ENCODE measurements around the gene NLN.
"Not testable (repeated sequence)": the region's sequence is repeated elsewhere in the genome, so short reads cannot be mapped to it uniquely, and the experiment has no call there.

The NLN gene

DNA sequence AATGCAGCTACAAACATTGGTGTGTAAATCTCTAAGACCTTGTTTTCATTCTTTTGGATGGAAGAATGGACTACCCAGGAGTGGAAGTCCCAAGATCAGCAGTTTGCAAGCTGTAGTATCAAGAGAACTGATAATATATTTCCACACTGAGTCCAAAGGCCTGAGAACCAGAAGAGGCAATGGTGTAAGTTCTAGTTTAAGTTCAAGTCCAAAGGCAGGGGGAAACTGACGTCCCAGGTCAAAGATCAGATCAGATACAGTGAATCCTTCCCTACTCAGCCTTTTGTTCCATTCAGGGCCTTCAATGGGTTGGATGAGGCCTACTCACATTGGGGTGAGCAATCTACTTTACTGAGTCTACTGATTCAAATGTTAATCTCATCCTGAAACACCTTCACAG is 124.1 kb downstream of the NLN start:
- no peak for TF ChIP-seq CTCF (IDR thresholded peaks at IDR 0.05; ENCODE audit: low read depth, low read length)
- no peak overlapping the region for H3K4me3 ChIP-seq (ENCODE audit: low read depth, low read length)
- no peak for DNase-seq (ENCODE audit: low read depth, low spot score)
- in situ Hi-C loops (cut with HindIII; ENCODE audit: low sequenced_read_pairs): no loop called here

- DNase-seq (ENCODE audit: low read depth, low spot score); in situ Hi-C loops (cut with HindIII; ENCODE audit: low sequenced_read_pairs); H3K4me3 ChIP-seq (ENCODE audit: low read depth, low read length): not testable (repeated sequence)
These were observed 125.0 kb downstream of the NLN start for GRCh38 chr5:65847019-65847418.

GRCh38 chr5:65849918-65850317 is 127.9 kb downstream of the NLN start:
- in situ Hi-C loops (cut with HindIII; ENCODE audit: low sequenced_read_pairs); DNase-seq (ENCODE audit: low read depth, low spot score); H3K4me3 ChIP-seq (ENCODE audit: low read depth, low read length): not testable (repeated sequence)

GRCh38 chr5:65854925-65855324 is 132.9 kb downstream of the NLN start:
- no peak overlapping the region for H3K4me3 ChIP-seq (ENCODE audit: low read depth, low read length)
- in situ Hi-C loops (cut with HindIII; ENCODE audit: low sequenced_read_pairs): no loop called here
- DNase-seq (ENCODE audit: low read depth, low spot score): no peak
- no peak for TF ChIP-seq CTCF (IDR thresholded peaks at IDR 0.05; ENCODE audit: low read depth, low read length)

DNA sequence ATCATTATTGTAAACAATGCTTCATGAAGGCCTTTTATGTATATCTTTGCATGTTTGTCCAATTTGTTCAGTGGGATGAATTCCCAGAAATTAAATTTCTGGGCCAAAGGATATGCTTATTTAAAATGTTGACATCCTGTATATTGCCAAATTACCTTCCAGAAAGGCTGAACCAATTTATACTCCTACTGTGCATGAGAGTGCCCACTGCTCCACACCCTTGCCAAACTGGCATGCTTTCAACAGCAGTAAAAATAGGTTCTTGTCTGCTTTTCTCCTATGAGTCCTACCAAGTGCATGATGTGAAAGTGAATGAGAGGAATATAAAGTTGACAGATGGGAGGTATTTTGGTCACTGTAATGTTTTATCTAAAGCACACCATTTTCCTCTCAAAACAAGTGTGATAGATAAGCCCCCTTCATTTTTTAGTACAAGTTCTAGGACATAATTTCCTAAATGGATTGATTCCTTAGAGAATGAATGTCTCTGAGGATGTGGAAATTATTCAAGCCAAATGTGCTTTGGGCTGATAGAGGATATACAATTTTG is 133.8 kb downstream of the NLN start:
- no peak for TF ChIP-seq CTCF (IDR thresholded peaks at IDR 0.05; ENCODE audit: low read depth, low read length)

GRCh38 chr5:65856520-65856919 is 134.5 kb downstream of the NLN start:
- DNase-seq (ENCODE audit: low read depth, low spot score): no peak
- H3K4me3 ChIP-seq (ENCODE audit: low read depth, low read length): no peak overlapping the region
- no peak for TF ChIP-seq CTCF (IDR thresholded peaks at IDR 0.05; ENCODE audit: low read depth, low read length)
- in situ Hi-C loops (cut with HindIII; ENCODE audit: low sequenced_read_pairs): no loop called here

More for the DNA sequence above, 133.8 kb downstream of the NLN start:
- no peak overlapping the region for H3K4me3 ChIP-seq (ENCODE audit: low read depth, low read length)
- in situ Hi-C loops (cut with HindIII; ENCODE audit: low sequenced_read_pairs): no loop called here
- DNase-seq (ENCODE audit: low read depth, low spot score): no peak

DNA sequence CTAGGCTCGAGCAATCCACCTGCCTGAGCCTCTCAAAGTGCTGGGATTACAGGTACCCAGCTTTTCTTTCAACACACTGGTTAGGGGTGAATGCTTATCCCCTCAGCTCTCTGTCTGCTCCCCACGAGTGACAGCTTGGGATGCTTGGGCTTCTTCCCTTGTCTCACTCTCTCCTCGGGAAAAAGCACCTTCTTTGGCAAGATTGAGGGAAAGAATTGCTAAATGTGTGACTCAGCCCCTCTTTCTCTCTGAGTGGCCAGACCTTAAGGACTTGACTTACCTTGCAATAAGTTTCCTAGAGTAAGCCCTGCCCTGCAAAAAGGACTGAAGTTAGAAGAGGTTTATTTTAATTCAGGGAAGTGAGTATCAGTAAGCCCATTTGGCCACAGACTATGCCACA is 136.3 kb downstream of the NLN start:
- no peak for DNase-seq (ENCODE audit: low read depth, low spot score)
- in situ Hi-C loops (cut with HindIII; ENCODE audit: low sequenced_read_pairs): no loop called here
- no peak for TF ChIP-seq CTCF (IDR thresholded peaks at IDR 0.05; ENCODE audit: low read depth, low read length)
- H3K4me3 ChIP-seq (ENCODE audit: low read depth, low read length): no peak overlapping the region

- in situ Hi-C loops (cut with HindIII; ENCODE audit: low sequenced_read_pairs): no loop called here
- H3K4me3 ChIP-seq (ENCODE audit: low read depth, low read length): no peak overlapping the region
- DNase-seq (ENCODE audit: low read depth, low spot score): peak; percentile 92
- no peak for TF ChIP-seq CTCF (IDR thresholded peaks at IDR 0.05; ENCODE audit: low read depth, low read length)
These were observed 139.8 kb downstream of the NLN start for GRCh38 chr5:65861830-65862241.

Measured in astrocyte of the spinal cord (primary cell).